HPDE6-E6E7 (cell line): ENCODE results near the gene IP6K1.
"Not testable (repeated sequence)": the region's sequence is repeated elsewhere in the genome, so short reads cannot be mapped to it uniquely, and the experiment has no call there.

Experiments
- DNase-seq: peaks from one replicate; pipeline ENCODE4 v3.0.0; 2011; ENCODE audit warnings: missing footprints; ENCODE audit errors: extremely low spot score

The IP6K1 gene

GRCh38 chr3:49786357-49787181 lies at the start of gene IP6K1:
IP6K1 (minus strand) TSS chr3:49786542; CDS start chr3:49748040, 38,502 bp downstream.
- peak; percentile 93 for DNase-seq

GRCh38 chr3:49831341-49831740 lies 45.0 kb upstream of the IP6K1 start:
- no peak for DNase-seq

- DNase-seq = no peak
Observed at GRCh38 chr3:49826016-49826415, 39.7 kb upstream of the IP6K1 start.

- not testable (repeated sequence) for DNase-seq
Observed at GRCh38 chr3:49823131-49823530, 36.8 kb upstream of the IP6K1 start.

GRCh38 chr3:49813497-49814174 lies 27.3 kb upstream of the IP6K1 start, which contains the start of gene UBA7:
UBA7 (minus strand) TSS chr3:49813953; CDS start chr3:49813787, 166 bp downstream.
- peak; percentile 46 for DNase-seq

- no peak for DNase-seq
Observed at GRCh38 chr3:49812916-49813496, 26.7 kb upstream of the IP6K1 start.

GRCh38 chr3:49807431-49808114 lies 21.2 kb upstream of the IP6K1 start:
- no peak for DNase-seq

GRCh38 chr3:49806850-49807249 lies 20.5 kb upstream of the IP6K1 start:
- no peak for DNase-seq

- DNase-seq = no peak
Observed at GRCh38 chr3:49805897-49806701, 19.8 kb upstream of the IP6K1 start.

- no peak for DNase-seq
Observed at GRCh38 chr3:49805367-49805782, 19.0 kb upstream of the IP6K1 start.

- DNase-seq = no peak
Observed at GRCh38 chr3:49804141-49805041, 18.0 kb upstream of the IP6K1 start.

- peak; percentile 48 for DNase-seq
Observed at GRCh38 chr3:49803465-49804140, 17.3 kb upstream of the IP6K1 start.

GRCh38 chr3:49802719-49803464 lies 16.6 kb upstream of the IP6K1 start, which contains the start of gene INKA1:
INKA1 (plus strand) TSS chr3:49803261; CDS start chr3:49803393, 132 bp downstream.
- peak; percentile 49 for DNase-seq

- no peak for DNase-seq
Observed at GRCh38 chr3:49801160-49801559, 14.8 kb upstream of the IP6K1 start.

GRCh38 chr3:49799761-49800160 lies 13.4 kb upstream of the IP6K1 start, which contains the start of gene CDHR4:
CDHR4 (minus strand) TSS chr3:49799873; CDS start chr3:49799812, 61 bp downstream.
- DNase-seq = peak; percentile 63

GRCh38 chr3:49799105-49799504 lies 12.8 kb upstream of the IP6K1 start:
- DNase-seq = no peak

GRCh38 chr3:49794926-49795905 lies 8.9 kb upstream of the IP6K1 start:
- DNase-seq = no peak
